GM12878 (cell line): Measurements from ENCODE around the gene HHAT.

ENCODE experiments used
- CEBPB ChIP-seq, 2 experiments: fragments of 150-350 bp in 1 of 2; IDR thresholded peaks; 2 replicates each; pipeline ENCODE4 v1.6.1; 2012 to 2014; ENCODE audit warnings: low read depth in 2 of 2, low read length in 2 of 2, borderline replicate concordance in 1 of 2, inconsistent platforms in 1 of 2
- CTCF ChIP-seq, 3 experiments: IDR thresholded peaks in 2 of 3; conservative IDR thresholded peaks in 1 of 3; 2 replicates each; pipeline ENCODE4 v1.5.1; 2011; ENCODE audit warnings: low read depth in 3 of 3, low read length in 3 of 3, mild to moderate bottlenecking in 3 of 3, control low read depth in 2 of 3, moderate library complexity in 2 of 3, inconsistent platforms in 1 of 3, mixed read lengths in 1 of 3; ENCODE audit not compliant: control insufficient read depth in 2 of 3, insufficient read depth in 1 of 3; ENCODE audit errors: extremely low read depth in 1 of 3
- FOXK2 ChIP-seq: fragments of 450-650 bp; IDR thresholded peaks from 2 replicates; pipeline ENCODE4 v1.6.1; 2017; ENCODE audit warnings: mild to moderate bottlenecking, moderate library complexity
- MXI1 ChIP-seq: fragments of 150-350 bp; IDR thresholded peaks from 2 replicates; pipeline ENCODE4 v1.6.1; 2011; ENCODE audit warnings: low read depth, mild to moderate bottlenecking, inconsistent platforms, low read length, improper control_type of control experiment
- NFIC ChIP-seq: IDR thresholded peaks from 2 replicates; pipeline ENCODE4 v1.6.1; 2012; ENCODE audit warnings: low read depth, mild to moderate bottlenecking, inconsistent platforms, low read length, moderate library complexity
- POLR2A ChIP-seq: IDR thresholded peaks from 2 replicates; pipeline ENCODE4 v1.6.1; 2011; ENCODE audit warnings: low read depth, mild to moderate bottlenecking, low read length
- ZSCAN29 ChIP-seq: fragments of 450-650 bp; IDR thresholded peaks from 2 replicates; pipeline ENCODE4 v1.6.1; 2017; ENCODE audit warnings: mild to moderate bottlenecking, moderate library complexity
- TF ChIP-seq, protein P1 (sequence below): fragments of 450-650 bp; IDR thresholded peaks from 2 replicates; pipeline ENCODE4 v1.6.1; 2017; ENCODE audit warnings: mild to moderate bottlenecking, moderate library complexity

DNA sequence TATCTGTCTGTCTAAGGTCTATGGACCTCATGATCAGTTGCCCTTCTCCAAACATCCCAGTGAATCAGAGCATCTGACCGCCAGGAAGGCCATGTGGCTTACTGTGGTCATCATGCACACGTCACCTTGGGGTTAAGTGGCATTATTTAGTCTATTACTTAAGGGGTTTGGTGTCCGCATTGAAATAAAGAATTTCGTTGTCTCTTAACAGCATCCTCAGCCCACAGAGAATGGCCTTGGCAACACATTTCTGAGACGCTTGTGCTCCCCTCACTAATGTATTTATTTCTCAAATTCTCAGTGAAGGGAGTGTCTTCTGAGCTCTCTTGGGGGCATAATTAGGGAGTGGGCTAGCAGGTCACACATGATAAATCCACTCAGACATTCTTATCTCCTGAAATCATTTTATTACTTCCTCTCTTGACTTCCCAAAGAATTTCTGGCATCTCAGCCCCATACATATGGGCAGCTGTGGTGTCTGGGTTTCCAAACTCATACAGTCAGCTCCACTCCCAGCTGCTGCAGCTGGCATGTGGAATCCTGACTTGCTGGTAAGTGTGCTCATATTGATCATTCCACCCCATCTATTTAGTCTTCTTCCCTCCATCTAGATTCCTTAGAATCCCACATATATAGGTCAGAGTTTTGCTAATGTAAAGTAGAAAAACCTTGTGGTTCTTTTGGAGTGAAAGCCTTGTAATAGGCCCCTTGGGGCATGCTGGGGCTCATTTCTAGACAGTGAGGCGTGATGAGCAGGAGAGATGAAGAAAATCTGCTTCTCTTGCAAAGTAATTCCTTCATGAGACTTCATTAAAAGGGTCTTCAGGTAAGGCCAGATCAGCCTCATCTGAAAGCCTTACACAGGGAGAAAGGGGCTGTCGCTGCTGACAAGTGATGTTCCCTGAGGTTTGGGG is 110.5 kb downstream of the HHAT start:
- TF ChIP-seq CEBPB (IDR thresholded peaks at IDR 0.05; ENCODE audit: borderline replicate concordance in 1 of 2, low read depth in 2 of 2, low read length in 2 of 2) (no peak), CTCF (IDR thresholded peaks at IDR 0.05 in 2 of 3, conservative IDR thresholded peaks at IDR 0.05 in 1 of 3; ENCODE audit: control insufficient read depth in 2 of 3, extremely low read depth in 1 of 3, insufficient read depth in 1 of 3, low read depth in 3 of 3, low read length in 3 of 3) (no peak), NFIC (no peak), MXI1 (no peak), FOXK2 (no peak), POLR2A (no peak), ZSCAN29 (no peak)
- TF ChIP-seq, protein P1, sequence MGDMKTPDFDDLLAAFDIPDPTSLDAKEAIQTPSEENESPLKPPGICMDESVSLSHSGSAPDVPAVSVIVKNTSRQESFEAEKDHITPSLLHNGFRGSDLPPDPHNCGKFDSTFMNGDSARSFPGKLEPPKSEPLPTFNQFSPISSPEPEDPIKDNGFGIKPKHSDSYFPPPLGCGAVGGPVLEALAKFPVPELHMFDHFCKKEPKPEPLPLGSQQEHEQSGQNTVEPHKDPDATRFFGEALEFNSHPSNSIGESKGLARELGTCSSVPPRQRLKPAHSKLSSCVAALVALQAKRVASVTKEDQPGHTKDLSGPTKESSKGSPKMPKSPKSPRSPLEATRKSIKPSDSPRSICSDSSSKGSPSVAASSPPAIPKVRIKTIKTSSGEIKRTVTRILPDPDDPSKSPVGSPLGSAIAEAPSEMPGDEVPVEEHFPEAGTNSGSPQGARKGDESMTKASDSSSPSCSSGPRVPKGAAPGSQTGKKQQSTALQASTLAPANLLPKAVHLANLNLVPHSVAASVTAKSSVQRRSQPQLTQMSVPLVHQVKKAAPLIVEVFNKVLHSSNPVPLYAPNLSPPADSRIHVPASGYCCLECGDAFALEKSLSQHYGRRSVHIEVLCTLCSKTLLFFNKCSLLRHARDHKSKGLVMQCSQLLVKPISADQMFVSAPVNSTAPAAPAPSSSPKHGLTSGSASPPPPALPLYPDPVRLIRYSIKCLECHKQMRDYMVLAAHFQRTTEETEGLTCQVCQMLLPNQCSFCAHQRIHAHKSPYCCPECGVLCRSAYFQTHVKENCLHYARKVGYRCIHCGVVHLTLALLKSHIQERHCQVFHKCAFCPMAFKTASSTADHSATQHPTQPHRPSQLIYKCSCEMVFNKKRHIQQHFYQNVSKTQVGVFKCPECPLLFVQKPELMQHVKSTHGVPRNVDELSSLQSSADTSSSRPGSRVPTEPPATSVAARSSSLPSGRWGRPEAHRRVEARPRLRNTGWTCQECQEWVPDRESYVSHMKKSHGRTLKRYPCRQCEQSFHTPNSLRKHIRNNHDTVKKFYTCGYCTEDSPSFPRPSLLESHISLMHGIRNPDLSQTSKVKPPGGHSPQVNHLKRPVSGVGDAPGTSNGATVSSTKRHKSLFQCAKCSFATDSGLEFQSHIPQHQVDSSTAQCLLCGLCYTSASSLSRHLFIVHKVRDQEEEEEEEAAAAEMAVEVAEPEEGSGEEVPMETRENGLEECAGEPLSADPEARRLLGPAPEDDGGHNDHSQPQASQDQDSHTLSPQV: no peak
